Measurements from ENCODE around the gene SHF. TPM values are rescaled to one million over a fixed set of nuclear protein-coding genes. Genes with fewer than 3 reads are reported as not detected.

SHF gene
- total and polyA plus RNA-seq, 2 of the 8 experiments (the other 6 are each of a cell fraction or from before 2014, with no cell fraction given), result 13.1 to 26.7 TPM

DNA sequence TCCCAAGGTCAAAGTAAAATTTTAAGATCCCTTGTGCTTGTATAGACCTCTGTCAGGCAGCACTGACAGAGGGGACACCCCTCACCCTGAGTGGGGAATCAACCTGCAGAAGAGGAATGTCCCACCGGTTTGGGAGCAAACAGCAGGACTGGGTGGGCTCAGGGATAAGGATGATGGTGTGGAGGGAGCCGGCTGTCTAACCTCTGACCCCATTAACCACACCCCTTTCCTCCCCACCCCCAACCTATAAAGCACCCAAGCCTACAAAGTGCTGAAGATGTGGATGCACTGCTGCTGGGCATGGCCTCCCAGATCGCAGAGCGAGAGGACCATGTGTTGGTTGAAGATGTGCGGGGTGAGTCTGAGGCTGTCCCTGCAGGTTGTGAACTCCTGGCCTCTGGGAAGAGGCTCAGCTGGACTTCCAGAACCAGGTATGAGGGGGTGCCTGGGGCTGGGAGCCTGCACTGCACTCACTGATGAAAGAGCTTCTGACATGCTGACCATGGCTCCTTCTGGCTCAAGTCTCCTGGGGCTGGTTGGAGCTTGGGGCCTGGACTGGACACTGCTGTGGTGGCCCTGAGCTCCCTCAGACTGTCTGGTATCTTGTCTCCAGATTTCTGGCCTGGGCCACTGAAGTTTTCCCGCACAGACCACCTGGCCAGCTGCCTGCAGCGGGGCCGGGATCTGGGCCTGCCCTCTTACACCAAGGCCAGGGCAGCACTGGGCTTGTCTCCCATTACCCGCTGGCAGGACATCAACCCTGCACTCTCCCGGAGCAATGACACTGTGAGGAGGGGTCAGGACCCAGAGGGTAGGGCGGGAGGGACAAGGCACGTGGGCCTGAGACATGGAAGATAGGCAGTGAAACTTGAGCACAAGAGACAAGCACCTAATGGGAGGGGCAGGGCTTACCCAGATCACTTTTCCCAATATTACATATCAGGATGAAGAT, 48.7 kb downstream of the SHF start:
- Histone ChIP-seq H3K23ac (ENCODE audit: insufficient read length) (no peak overlapping the region), H3K79me1 (ENCODE audit: low read depth, low read length) (no peaks in the 10 kb centered on the region), H2BK120ac (replicated peaks; ENCODE audit: low read depth, low read length) (no peak overlapping the region), H2BK12ac (ENCODE audit: low read depth, low read length) (no peak overlapping the region), H2AK5ac (ENCODE audit: low read depth, low read length) (no peak overlapping the region), H4K91ac (replicated peaks; ENCODE audit: insufficient read length, low read length) (no peak overlapping the region), H4K20me1 (replicated peaks in 1 of 2; ENCODE audit: control insufficient read depth in 1 of 2, insufficient read depth in 2 of 2, low read length in 2 of 2) (no peaks in the 10 kb centered on the region), H3K36me3 (ENCODE audit: control insufficient read depth in 2 of 4, insufficient read depth in 4 of 4, low read length in 3 of 4) (no peaks in the 10 kb centered on the region), H3K56ac (replicated peaks; ENCODE audit: insufficient read length, low read depth, low read length) (no peak overlapping the region), H3K79me2 (ENCODE audit: control insufficient read depth in 1 of 2, insufficient read depth in 2 of 2, low read length in 2 of 2) (no peaks in the 10 kb centered on the region), H3K27ac (ENCODE audit: low read depth, low read length) (no peak overlapping the region), H3K27me3 (replicated peaks in 1 of 4; ENCODE audit: control insufficient read depth in 3 of 4, extremely low read depth in 1 of 4, insufficient read depth in 3 of 4, low read length in 3 of 4) (peaks cover 19 to 34% (median 27%) of the 10 kb centered on the region in 4 experiments), H3K23me2 (ENCODE audit: low read depth, low read length) (no peaks in the 10 kb centered on the region), H2BK20ac (ENCODE audit: low read length) (no peak overlapping the region), H3K4me2 (ENCODE audit: insufficient read depth in 1 of 2, low read depth in 2 of 2, low read length in 2 of 2) (no peak overlapping the region), H4K5ac (ENCODE audit: insufficient read length, low read depth, low read length) (no peak overlapping the region), H4K8ac (ENCODE audit: extremely low read depth, insufficient read depth, low read length) (no peak overlapping the region; the same call in 1 of the 2 replicates), H3K4me3 (ENCODE audit: extremely low read depth in 1 of 4, insufficient read depth in 2 of 4, low read depth in 3 of 4, low read length in 4 of 4) (no peak overlapping the region), H3K14ac (ENCODE audit: insufficient read length) (no peak overlapping the region), H3K9me3 (ENCODE audit: insufficient read depth in 2 of 2, low read depth in 1 of 2, low read length in 1 of 2) (no peaks in the 10 kb centered on the region), H3K18ac (ENCODE audit: extremely low read depth, low read length) (no peak overlapping the region), H2AFZ (ENCODE audit: low read length) (no peak overlapping the region), H2BK15ac (ENCODE audit: low read length) (no peak overlapping the region), H3K4me1 (replicated peaks in 1 of 4; ENCODE audit: control insufficient read depth in 3 of 4, insufficient read depth in 4 of 4, low read length in 3 of 4) (peaks cover 0 to 7% (median 3%) of the 10 kb centered on the region in 4 experiments; a peak in 3 of 7 replicates), H3K9ac (replicated peaks in 1 of 4; ENCODE audit: extremely low read depth in 1 of 4, low read depth in 3 of 4, low read length in 3 of 4) (peak overlapping the region in 1 of 4 experiments; percentile 13; a peak in 2 of 7 replicates), H3K4ac (replicated peaks; ENCODE audit: insufficient read length, low read depth, low read length) (no peak overlapping the region), H2BK5ac (ENCODE audit: low read depth, low read length) (no peak overlapping the region)
- ChIA-PET POLR2A (ENCODE audit: partially characterized antibody) (interaction anchor here (0.9 kb wide), 1 partner anchor 64 kb away, joined by 3 read pairs; no protein-coding TSS in a partner anchor), CTCF (ENCODE audit: partially characterized antibody) (interaction anchor here (1.0 to 10.1 kb wide), 7 partner anchors 14 to 59 kb away, joined by 3 to 57 read pairs (median 7); no protein-coding TSS in a partner anchor)
- DNase-seq (ENCODE audit: low read depth in 1 of 2, low spot score in 2 of 2) (no peak), FAIRE-seq (no peak)
- 84% methylated on average over 10 of the region's 12 CpGs; no CpG with 5 or more reads in 1 of the 2 experiments for WGBS, 2 experiments (ENCODE audit: extremely low coverage in 1 of 2, insufficient coverage in 1 of 2, insufficient read length in 1 of 2, insufficient replicate concordance in 2 of 2, low coverage in 1 of 2, low lambda C conversion rate in 2 of 2, missing lambda C conversion rate in 1 of 2)
- no peak for TF ChIP-seq CTBP2 (IDR thresholded peaks at IDR 0.05; ENCODE audit: borderline replicate concordance, insufficient read depth, insufficient read length, low read length)
- TF ChIP-seq POLR2AphosphoS5 (IDR thresholded peaks at IDR 0.05; ENCODE audit: low read depth, low read length), result no peak
- TF ChIP-seq TBP (IDR thresholded peaks at IDR 0.05; ENCODE audit: low read depth, low read length), result no peak
- TF ChIP-seq RFX5 (IDR thresholded peaks at IDR 0.05; ENCODE audit: borderline replicate concordance, low read depth, low read length), result no peak
- TF ChIP-seq NRF1 (IDR thresholded peaks at IDR 0.05; ENCODE audit: low read depth, low read length), result no peak
- no peak for TF ChIP-seq BRCA1 (IDR thresholded peaks at IDR 0.05; ENCODE audit: low read depth, low read length)
- TF ChIP-seq SP1 (IDR thresholded peaks at IDR 0.05; ENCODE audit: low read depth, low read length), result no peak
- no peak for TF ChIP-seq SIX5 (IDR thresholded peaks at IDR 0.05; ENCODE audit: low read depth, low read length)
- TF ChIP-seq CHD1 (IDR thresholded peaks at IDR 0.05; ENCODE audit: low read depth, low read length), result no peak
- TF ChIP-seq NANOG (IDR thresholded peaks at IDR 0.05; ENCODE audit: insufficient read depth, low read depth, low read length, poor library complexity, severe bottlenecking), result no peak
